Transverse colon (tissue), 4 donors: ENCODE measurements around the gene KCNH1. TPM values are rescaled to one million over a fixed set of nuclear protein-coding genes. Genes with fewer than 3 reads are reported as not detected.

ENCODE experiments used
- DNase-seq: peaks from one replicate; pipeline ENCODE4 v3.0.0-alpha.2; 2019
- H3K27ac ChIP-seq, 4 donors: fragments of 200-600 bp; sonication (generic); 2 replicates each; pipeline ENCODE4 v1.5.1; 2016 to 2018; ENCODE audit warnings: inconsistent platforms in 4 of 4
- H3K27me3 ChIP-seq: fragments of 200-600 bp; sonication (generic); 2 replicates; pipeline ENCODE4 v1.5.1; 2017; ENCODE audit warnings: inconsistent platforms
- H3K36me3 ChIP-seq, 4 donors: fragments of 200-600 bp; sonication (generic); 2 replicates each; pipeline ENCODE4 v1.5.1; 2017 to 2019; ENCODE audit warnings: inconsistent platforms in 4 of 4
- H3K4me1 ChIP-seq, 4 donors: fragments of 200-600 bp; sonication (generic); 2 replicates each; pipeline ENCODE4 v1.5.1; 2017 to 2020; ENCODE audit warnings: inconsistent platforms in 4 of 4
- H3K4me3 ChIP-seq, 4 donors: fragments of 200-600 bp; sonication (generic); 1 replicate in 1 of 4; 2 replicates in 3 of 4; pipeline versions ENCODE4 v1.5.1 to v1.6.1; 2017 to 2019; ENCODE audit warnings: inconsistent platforms in 4 of 4
- H3K9me3 ChIP-seq, 2 donors: fragments of 200-600 bp; sonication (generic); 2 replicates each; pipeline ENCODE4 v1.5.1; 2017 to 2019; ENCODE audit warnings: inconsistent platforms in 2 of 2
- CTCF ChIP-seq, 5 experiments: fragments of 200-600 bp in 3 of 5; fragments of 450-650 bp in 2 of 5; sonication (generic) in 3 of 5; IDR thresholded peaks; 1 replicate in 2 of 5; 2 replicates in 3 of 5; pipeline ENCODE4 v1.5.1; 2016 to 2017; ENCODE audit warnings: antibody characterized with exemption in 5 of 5, inconsistent platforms in 3 of 5, mild to moderate bottlenecking in 2 of 5, moderate library complexity in 1 of 5
- EP300 ChIP-seq: sonication (generic); formaldehyde crosslinking; IDR thresholded peaks from one replicate; pipeline ENCODE4 v1.6.1; 2017; ENCODE audit warnings: antibody characterized with exemption, low read depth
- POLR2A ChIP-seq: fragments of 450-650 bp; IDR thresholded peaks from one replicate; pipeline ENCODE4 v1.6.1; 2016; ENCODE audit warnings: antibody characterized with exemption, mild to moderate bottlenecking, moderate library complexity
- POLR2AphosphoS5 ChIP-seq, 3 donors: sonication (generic); formaldehyde crosslinking; IDR thresholded peaks; one replicate each; pipeline ENCODE4 v1.6.1; 2016; ENCODE audit warnings: antibody characterized with exemption in 3 of 3
- WGBS, 2 donors: methylation state at CpG; one replicate each; pipeline ENCODE4 v1.1.5; 2018; ENCODE audit warnings: low coverage in 1 of 2; 5-methylcytosine and 5-hydroxymethylcytosine counted together
- in situ Hi-C, 4 donors: fragments of 200-750 bp; cut with MboI; loops; one replicate each; pipeline versions ENCODE4 v1.15.0 to v1.15.1; 2017; ENCODE audit warnings: low sequenced_read_pairs in 3 of 4, low pct_ligation_motif_present in 1 of 4, low pct_unique_long_range_greater_than_20kb in 1 of 4
- intact Hi-C: fragments of 100-400 bp; cut with DNase I; formaldehyde crosslinking; loops from one replicate; pipeline ENCODE4 v1.15.1; 2023; ENCODE audit warnings: low total_unique reads
- total RNA-seq, 4 donors: library from RNA; depleted of rRNA; stranded (reverse); fragments of >200 nt; gene quantifications; one replicate each; pipeline ENCODE4 v1.1.0, GENCODE V29; 2016

The KCNH1 gene
- total RNA-seq, 4 donors from 2014 or later, result 0.55 to 9.4 (median 2.2) TPM

DNA sequence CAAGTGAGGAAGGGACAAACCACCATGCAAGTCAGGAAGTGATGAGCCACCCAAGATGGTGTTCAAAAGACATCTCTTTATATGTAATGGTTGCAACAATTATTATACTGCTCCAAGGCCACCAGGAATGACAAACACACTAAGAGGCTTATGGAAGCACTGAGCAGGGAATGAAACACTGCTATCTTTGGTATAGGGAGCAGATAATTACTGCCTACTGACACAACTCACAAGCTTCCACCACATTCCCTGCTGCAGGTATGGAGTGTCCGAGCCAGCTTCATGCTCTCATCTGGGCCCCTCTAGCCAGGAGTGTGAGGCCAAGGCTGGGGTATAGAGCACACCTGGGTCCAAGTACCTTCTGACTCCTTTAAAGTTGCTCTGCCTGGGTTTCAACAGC lies 433.9 kb downstream of the KCNH1 start:
- intact Hi-C loops, result no loop called here
- DNase-seq, result no peak
- Histone ChIP-seq H3K27me3 (no peaks in the 10 kb centered on the region), H3K4me1 (no peaks in the 10 kb centered on the region), H3K36me3 (no peaks in the 10 kb centered on the region), H3K9me3 (no peaks in the 10 kb centered on the region), H3K4me3 (no peak overlapping the region), H3K27ac (no peak overlapping the region)
- in situ Hi-C loops, result no loop called here
- WGBS, 2 donors, result 80% methylated on average over 1 of the region's 1 CpG; no CpG with 5 or more reads in 1 of the 2 donors
- TF ChIP-seq POLR2AphosphoS5 (IDR thresholded peaks at IDR 0.05) (no peak), POLR2A (no peak), EP300 (no peak), CTCF (IDR thresholded peaks at IDR 0.05) (no peak)

DNA sequence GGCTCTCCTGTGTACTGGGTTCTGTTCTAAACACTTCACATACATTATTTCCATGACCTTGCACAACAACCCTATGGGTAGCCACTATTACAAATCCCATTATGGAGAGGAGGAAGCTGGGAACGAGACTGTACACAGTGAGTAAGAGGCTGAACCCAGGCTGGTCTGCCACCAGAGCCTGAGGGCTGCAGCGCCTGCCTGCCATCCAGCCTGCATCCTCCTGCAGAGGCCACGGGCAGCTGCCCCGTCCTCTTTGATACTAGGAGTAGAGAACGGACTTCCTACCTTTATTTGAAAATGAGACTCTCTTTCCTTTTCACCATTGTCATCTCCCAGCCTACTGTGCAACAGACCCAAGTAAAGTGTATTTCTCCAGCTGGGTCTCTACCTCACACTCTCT lies 435.3 kb downstream of the KCNH1 start:
- TF ChIP-seq POLR2A (no peak), EP300 (no peak)
- intact Hi-C loops, result no loop called here
- Histone ChIP-seq H3K4me3 (no peak overlapping the region), H3K4me1 (no peaks in the 10 kb centered on the region), H3K27ac (no peak overlapping the region), H3K27me3 (no peaks in the 10 kb centered on the region), H3K9me3 (no peaks in the 10 kb centered on the region), H3K36me3 (no peaks in the 10 kb centered on the region)
- in situ Hi-C loops, result no loop called here
- DNase-seq, result no peak
- WGBS, 2 donors, result 84% methylated on average over 5 of the region's 5 CpGs; no CpG with 5 or more reads in 1 of the 2 donors

DNA sequence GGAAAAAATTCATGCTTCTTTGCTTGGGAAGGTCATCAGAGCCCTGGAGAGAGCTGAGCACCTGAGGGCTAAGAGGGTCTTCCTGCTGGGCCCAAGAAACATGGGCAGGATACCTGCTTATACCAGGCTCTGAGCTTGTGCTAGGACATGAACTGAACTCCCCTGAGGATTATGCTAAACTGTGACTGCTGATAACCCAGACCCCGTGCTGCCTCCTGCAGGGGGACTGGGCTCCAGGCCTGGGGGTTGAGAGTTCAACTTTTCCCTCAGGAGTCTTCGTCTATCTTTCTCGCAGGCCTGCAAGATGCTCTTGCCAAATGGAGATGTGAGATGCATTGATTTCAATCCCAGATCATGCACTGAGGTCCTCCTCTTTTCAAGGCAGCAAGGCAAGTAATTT lies 436.8 kb downstream of the KCNH1 start:
- Histone ChIP-seq H3K36me3 (no peaks in the 10 kb centered on the region), H3K27ac (no peak overlapping the region), H3K9me3 (no peaks in the 10 kb centered on the region), H3K27me3 (no peaks in the 10 kb centered on the region), H3K4me1 (no peaks in the 10 kb centered on the region), H3K4me3 (no peak overlapping the region)
- 81% methylated on average over 3 of the region's 3 CpGs; no CpG with 5 or more reads in 1 of the 2 donors for WGBS, 2 donors
- TF ChIP-seq CTCF (IDR thresholded peaks at IDR 0.05) (no peak), POLR2AphosphoS5 (IDR thresholded peaks at IDR 0.05) (no peak), EP300 (no peak), POLR2A (no peak)
- in situ Hi-C loops, result no loop called here
- intact Hi-C loops, result loop anchor here (2.0 kb wide), 1 partner anchor 28 kb away; no protein-coding TSS in a partner anchor
- DNase-seq, result no peak

GRCh38 chr1:210696709-210697108 lies 437.2 kb downstream of the KCNH1 start:
- intact Hi-C loops, result loop anchor here (2.0 kb wide), 1 partner anchor 28 kb away; no protein-coding TSS in a partner anchor
- H3K36me3 ChIP-seq, result no peaks in the 10 kb centered on the region
- H3K27me3 ChIP-seq, result no peaks in the 10 kb centered on the region
- H3K4me3 ChIP-seq, result no peak overlapping the region
- no peak for DNase-seq
- H3K4me1 ChIP-seq, result no peaks in the 10 kb centered on the region
- H3K9me3 ChIP-seq, result no peaks in the 10 kb centered on the region
- TF ChIP-seq CTCF (IDR thresholded peaks at IDR 0.05), result no peak
- TF ChIP-seq EP300, result no peak
- TF ChIP-seq POLR2A, result no peak
- no peak for TF ChIP-seq POLR2AphosphoS5 (IDR thresholded peaks at IDR 0.05)
- WGBS, 2 donors, result 61 to 63% methylated on average over 1 of the region's 1 CpG
- in situ Hi-C loops, result no loop called here
- H3K27ac ChIP-seq, result no peak overlapping the region

GRCh38 chr1:210695026-210695425 lies 438.9 kb downstream of the KCNH1 start:
- no peak for DNase-seq
- no peaks in the 10 kb centered on the region for H3K4me1 ChIP-seq
- no peaks in the 10 kb centered on the region for H3K36me3 ChIP-seq
- TF ChIP-seq POLR2AphosphoS5 (IDR thresholded peaks at IDR 0.05) (no peak), EP300 (no peak), CTCF (IDR thresholded peaks at IDR 0.05) (no peak), POLR2A (no peak)
- H3K4me3 ChIP-seq, result no peak overlapping the region
- H3K27me3 ChIP-seq, result no peaks in the 10 kb centered on the region
- in situ Hi-C loops, result no loop called here
- H3K27ac ChIP-seq, result no peak overlapping the region
- H3K9me3 ChIP-seq, result no peaks in the 10 kb centered on the region
- intact Hi-C loops, result no loop called here
- 75% methylated on average over 1 of the region's 1 CpG; no CpG with 5 or more reads in 1 of the 2 donors for WGBS, 2 donors
